Endometrium (tissue), 2 donors: Measurements from ENCODE around the gene AOPEP.
A peak's percentile ranks its signal among the peaks of the same experiment; 100 is the strongest.

Source experiments
- FAIRE-seq: peaks from 2 replicates; lab custom pipeline; 2012; peaks lifted over from hg19 to GRCh38; lab: Jason Lieb, UNC
- donor health status: control.
- donor health status: control.

AOPEP gene

GRCh38 chr9:95084254-95084934 is 357.9 kb downstream of the AOPEP start:
- FAIRE-seq = no peak

GRCh38 chr9:95085036-95085770 is 358.7 kb downstream of the AOPEP start:
- FAIRE-seq = no peak

- FAIRE-seq = no peak
Measured at GRCh38 chr9:95085861-95086563, 359.5 kb downstream of the AOPEP start.

GRCh38 chr9:95086564-95086955 is 360.1 kb downstream of the AOPEP start:
- FAIRE-seq = no peak

GRCh38 chr9:95087659-95088242 is 361.3 kb downstream of the AOPEP start:
- FAIRE-seq = no peak

GRCh38 chr9:95088421-95089161 is 362.1 kb downstream of the AOPEP start:
- FAIRE-seq = no peak

- FAIRE-seq = no peak
Measured at GRCh38 chr9:95089257-95090022, 362.9 kb downstream of the AOPEP start.

- no peak for FAIRE-seq
Measured at GRCh38 chr9:95090023-95090791, 363.7 kb downstream of the AOPEP start.

- peak; percentile 77 for FAIRE-seq
Measured at GRCh38 chr9:95090871-95091577, 364.5 kb downstream of the AOPEP start.

- no peak for FAIRE-seq
Measured at GRCh38 chr9:95091601-95092261, 365.2 kb downstream of the AOPEP start.

GRCh38 chr9:95092262-95093072 is 366.0 kb downstream of the AOPEP start:
- FAIRE-seq = peak; percentile 15

- no peak for FAIRE-seq
Measured at GRCh38 chr9:95093586-95093985, 367.1 kb downstream of the AOPEP start.

GRCh38 chr9:95094002-95094401 is 367.5 kb downstream of the AOPEP start:
- FAIRE-seq = no peak

GRCh38 chr9:95095641-95096355 is 369.3 kb downstream of the AOPEP start:
- no peak for FAIRE-seq

- FAIRE-seq = no peak
Measured at GRCh38 chr9:95096381-95096780, 369.9 kb downstream of the AOPEP start.

GRCh38 chr9:95096807-95097206 is 370.3 kb downstream of the AOPEP start:
- FAIRE-seq = no peak

- no peak for FAIRE-seq
Measured at GRCh38 chr9:95097279-95097678, 370.8 kb downstream of the AOPEP start.
